ENCODE data around the gene GPR176.

The GPR176 gene

GRCh38 chr15:39890621-39891020 lies 29.4 kb downstream of the GPR176 start:
- no peak for DNase-seq (ENCODE audit: low spot score)

GRCh38 chr15:39889601-39890000 lies 30.5 kb downstream of the GPR176 start:
- DNase-seq (ENCODE audit: low spot score) = no peak

- no peak for DNase-seq (ENCODE audit: low spot score)
Observed at GRCh38 chr15:39888809-39889208, 31.3 kb downstream of the GPR176 start.

DNA sequence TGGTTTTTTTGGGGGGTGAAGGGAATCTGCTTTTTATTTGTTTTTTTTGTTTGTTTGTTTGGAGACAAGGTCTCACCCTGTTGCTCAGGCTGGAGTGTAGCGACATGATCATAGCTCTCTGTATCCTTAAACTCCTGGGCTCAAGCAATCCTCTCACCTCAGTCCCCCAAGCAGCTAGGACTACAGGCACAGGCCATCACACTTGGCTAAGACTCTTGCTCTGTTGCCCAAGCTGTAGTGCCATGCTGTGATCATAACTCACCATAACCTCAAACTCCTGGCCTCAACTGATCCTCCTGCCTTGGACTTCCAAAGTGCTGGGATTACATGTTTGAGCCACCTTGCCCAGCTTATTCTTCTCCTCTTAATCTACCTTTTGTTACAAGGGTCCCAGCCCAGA lies 31.8 kb downstream of the GPR176 start:
- no peak for DNase-seq (ENCODE audit: low spot score)

- peak; percentile 38 for DNase-seq (ENCODE audit: low spot score)
Observed at GRCh38 chr15:39887832-39888231, 32.2 kb downstream of the GPR176 start.

- no peak for DNase-seq (ENCODE audit: low spot score)
Observed at GRCh38 chr15:39887211-39887610, 32.9 kb downstream of the GPR176 start.

GRCh38 chr15:39886418-39886817 lies 33.6 kb downstream of the GPR176 start:
- DNase-seq (ENCODE audit: low spot score) = no peak

GRCh38 chr15:39885099-39885777 lies 34.8 kb downstream of the GPR176 start:
- DNase-seq (ENCODE audit: low spot score) = no peak

- DNase-seq (ENCODE audit: low spot score) = no peak
Observed at GRCh38 chr15:39884351-39884750, 35.7 kb downstream of the GPR176 start.

DNA sequence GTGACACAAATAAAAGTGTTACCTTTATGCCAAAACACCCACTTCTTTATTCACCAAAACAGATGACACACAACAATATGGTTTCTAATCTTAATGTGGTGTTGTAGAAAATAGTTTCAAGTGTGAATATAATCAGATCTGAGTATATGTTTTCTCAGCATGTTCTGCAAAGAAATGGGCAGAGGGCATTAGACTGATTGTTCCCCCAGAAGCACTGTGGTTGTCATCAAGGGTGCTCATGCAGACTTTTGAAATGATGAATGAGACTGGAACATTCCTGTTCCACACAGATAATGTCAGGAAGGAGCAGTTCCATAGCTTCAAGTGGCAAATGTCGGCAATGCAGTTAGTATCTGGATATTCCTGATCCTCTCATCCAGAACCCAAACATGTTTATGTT lies 37.5 kb downstream of the GPR176 start:
- no peak for DNase-seq (ENCODE audit: low spot score)

DNA sequence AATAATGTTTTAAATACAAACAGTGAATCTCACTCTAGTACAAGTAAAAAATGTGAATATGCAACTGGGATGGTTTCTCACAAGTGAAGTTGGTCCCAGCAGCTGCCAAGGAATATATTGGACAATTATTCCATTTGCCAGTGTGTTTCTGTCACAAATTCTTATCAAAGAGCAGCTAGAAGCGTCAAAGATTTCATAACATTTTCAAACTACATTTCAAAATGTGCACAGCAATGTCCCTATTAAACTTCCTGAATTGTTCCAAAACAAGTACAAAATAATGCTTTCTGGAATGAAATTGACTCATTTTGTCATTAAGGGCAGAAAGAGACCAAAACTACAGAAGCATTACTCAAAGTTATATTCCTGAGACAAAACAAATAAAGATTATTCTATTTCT lies 38.3 kb downstream of the GPR176 start:
- DNase-seq (ENCODE audit: low spot score) = no peak

GRCh38 chr15:39880718-39881387 lies 39.2 kb downstream of the GPR176 start:
- DNase-seq (ENCODE audit: low spot score) = no peak

DNA sequence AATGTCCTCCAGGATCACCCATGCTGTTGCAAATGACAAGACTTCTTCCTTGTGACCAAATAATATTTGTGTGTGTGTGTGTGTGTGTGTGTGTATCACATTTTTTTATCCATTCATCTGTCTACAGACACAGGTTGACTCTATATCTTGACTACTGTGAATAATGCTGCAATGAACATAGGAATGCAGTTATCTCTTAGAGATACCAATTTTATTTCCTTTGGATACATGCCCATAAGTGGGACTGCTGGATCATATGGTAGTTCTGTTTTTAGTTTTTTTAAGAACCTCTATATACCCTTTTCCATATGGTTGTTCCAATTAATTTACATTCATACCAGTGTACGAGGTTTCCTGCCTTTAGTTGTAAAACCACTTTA lies 41.7 kb downstream of the GPR176 start:
- no peak for DNase-seq (ENCODE audit: low spot score)

GRCh38 chr15:39874890-39875549 lies 45.0 kb downstream of the GPR176 start:
- DNase-seq (ENCODE audit: low spot score) = peak; percentile 48

DNA sequence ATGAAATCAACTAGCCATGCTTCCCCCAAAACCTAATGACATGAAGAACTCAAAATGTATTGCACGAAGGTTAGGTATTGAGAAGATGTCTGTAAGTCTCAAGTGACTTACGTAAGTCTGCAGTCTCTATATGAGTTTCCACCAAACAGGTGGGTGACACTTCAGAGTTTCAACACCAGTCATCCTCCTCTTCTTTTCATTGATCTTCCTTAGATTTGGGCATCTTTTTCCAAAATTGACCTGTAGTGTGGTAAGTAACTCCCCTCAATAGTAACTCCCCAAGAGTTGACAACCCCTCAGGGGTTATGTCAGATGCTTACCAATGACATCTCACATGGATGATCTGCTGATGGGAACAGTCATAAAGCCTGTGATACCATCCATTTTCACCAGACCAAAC lies 46.1 kb downstream of the GPR176 start:
- no peak for DNase-seq (ENCODE audit: low spot score)

DNA sequence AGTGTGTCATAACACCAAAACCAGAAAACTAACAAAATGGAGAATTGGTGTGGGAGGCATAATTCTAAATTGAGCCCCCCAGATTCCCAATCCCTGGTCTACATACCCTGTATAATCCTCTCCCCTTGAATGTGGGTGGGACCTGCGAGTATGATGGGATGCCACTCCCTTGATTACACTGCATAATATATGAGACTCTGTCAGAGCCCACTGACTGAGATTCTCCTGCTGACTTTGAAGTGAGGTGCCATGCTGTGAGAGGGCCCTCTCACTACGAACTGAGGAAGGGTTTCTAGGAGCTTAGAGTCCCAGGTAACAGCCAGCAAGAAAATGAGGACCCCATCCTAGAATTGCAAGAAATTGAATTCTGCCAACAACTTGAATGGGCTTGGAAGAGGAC lies 49.5 kb downstream of the GPR176 start:
- DNase-seq (ENCODE audit: low spot score) = no peak

- DNase-seq (ENCODE audit: low spot score) = no peak
Observed at GRCh38 chr15:39869858-39870515, 50.1 kb downstream of the GPR176 start.

GRCh38 chr15:39869254-39869653 lies 50.8 kb downstream of the GPR176 start:
- no peak for DNase-seq (ENCODE audit: low spot score)

DNA sequence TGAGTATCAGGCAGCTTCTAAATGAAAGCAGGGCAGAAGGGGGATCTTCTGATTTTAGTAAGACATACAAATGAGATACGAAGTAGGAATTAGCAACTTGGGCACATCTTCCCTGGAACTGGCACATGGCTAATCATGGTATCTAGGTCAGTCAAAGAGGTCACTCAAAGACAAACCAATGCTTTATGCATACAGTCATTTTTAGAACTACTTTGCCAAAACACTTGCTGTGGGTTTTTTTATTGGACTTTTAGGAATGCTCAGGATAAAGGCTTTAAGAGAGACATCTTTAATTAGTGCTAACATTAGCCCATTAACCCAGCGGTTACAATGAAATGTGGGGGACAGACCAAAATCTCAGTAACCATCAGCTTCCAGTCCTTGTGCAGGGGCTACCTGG lies 51.7 kb downstream of the GPR176 start:
- no peak for DNase-seq (ENCODE audit: low spot score)

- DNase-seq (ENCODE audit: low spot score) = no peak
Observed at GRCh38 chr15:39864116-39864515, 56.0 kb downstream of the GPR176 start.

DNA sequence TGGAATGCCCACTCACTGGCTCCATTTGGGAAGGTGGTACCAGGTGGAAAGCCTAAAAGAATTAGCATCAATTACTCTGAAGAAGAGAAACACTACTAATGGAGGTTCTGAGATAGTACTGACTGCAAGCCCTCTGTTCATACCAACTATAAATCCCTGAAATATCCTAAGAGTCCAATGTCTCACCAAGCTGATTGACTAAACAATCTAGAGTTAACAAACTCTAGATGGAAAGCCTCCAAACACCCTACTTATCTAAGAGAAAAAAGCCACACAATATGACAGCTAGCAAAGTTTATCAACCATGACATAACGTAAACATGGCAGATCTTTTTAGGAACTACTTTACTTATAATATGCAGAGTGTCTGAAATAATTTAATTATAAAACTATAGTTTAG lies 59.2 kb downstream of the GPR176 start:
- DNase-seq (ENCODE audit: low spot score) = no peak

GRCh38 chr15:39860200-39860599 lies 59.9 kb downstream of the GPR176 start:
- DNase-seq (ENCODE audit: low spot score) = no peak

GRCh38 chr15:39859636-39860035 lies 60.4 kb downstream of the GPR176 start:
- no peak for DNase-seq (ENCODE audit: low spot score)

Data from GM03348 (cell line).